GM19099 (cell line): ENCODE data around the gene C2orf78.

Experiments used
- POLR2A ChIP-seq: IDR thresholded peaks from 3 replicates; pipeline ENCODE4 v1.6.1; 2011; ENCODE audit warnings: low read depth; ENCODE audit not compliant: insufficient read length; ENCODE audit errors: extremely low read depth

The C2orf78 gene

DNA sequence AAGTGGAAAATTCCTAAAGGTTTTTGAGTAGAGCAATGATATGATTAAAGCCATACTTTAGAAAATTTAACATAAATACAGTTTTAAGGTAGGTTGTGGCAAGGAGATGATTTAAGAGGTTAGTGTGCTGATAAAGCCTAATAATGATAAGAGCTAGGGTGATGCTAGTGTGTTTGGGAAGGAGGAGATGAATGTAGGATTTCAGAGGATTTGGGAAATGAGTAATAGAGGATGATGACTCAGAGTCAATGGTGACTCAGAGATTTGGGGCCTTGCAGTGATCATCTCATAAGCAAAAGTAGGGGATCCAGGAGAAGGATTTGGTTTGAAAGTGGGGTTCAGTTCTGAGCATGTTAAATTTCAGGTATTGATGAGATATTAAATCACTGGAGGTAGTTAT lies 68.0 kb downstream of the C2orf78 start:
- TF ChIP-seq POLR2A = no peak

- no peak for TF ChIP-seq POLR2A
Observed at GRCh38 chr2:73855526-73855925, 71.5 kb downstream of the C2orf78 start.

- TF ChIP-seq POLR2A = no peak
Observed at GRCh38 chr2:73856214-73856613, 72.2 kb downstream of the C2orf78 start.

DNA sequence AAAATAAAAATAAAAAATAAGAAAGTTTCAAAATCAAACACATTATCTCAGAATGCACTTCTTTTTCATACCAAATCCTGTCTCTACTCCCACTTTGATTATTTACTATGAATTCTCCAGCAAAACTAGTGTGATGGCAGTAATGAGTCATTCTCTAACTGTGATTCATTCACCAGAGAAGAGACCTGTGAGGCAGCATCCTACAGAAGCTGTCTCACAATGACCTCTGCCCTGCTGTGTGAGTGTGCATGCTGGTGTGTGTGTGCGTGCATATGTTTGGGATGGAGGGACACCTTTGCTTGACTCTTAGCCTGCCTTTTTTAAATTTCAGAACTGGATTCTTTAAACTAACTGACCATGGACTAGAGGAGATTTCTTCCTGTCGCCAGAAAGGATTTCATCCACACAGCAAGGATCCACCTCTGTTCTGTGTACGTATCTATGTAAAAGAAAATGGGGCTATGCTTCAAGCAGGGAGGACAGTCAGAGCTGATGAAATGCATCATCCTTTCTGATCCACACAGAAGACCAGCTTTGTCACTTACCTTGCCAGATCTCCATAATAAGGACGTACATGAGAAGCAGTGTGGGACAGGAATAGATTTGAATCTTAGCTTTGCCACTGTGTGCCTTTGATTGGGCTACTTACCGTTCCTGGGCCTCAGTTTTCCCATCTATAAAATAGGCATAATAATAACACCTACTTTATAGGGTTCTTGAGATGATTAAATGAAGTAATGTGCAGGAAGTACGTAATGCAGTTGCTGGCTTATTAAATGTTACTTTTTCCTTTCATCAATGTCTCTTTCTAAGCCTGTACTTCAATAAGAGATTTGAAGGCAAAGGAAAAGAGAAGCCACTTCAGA lies 76.0 kb downstream of the C2orf78 start:
- TF ChIP-seq POLR2A = no peak

GRCh38 chr2:73862987-73863386 lies 79.0 kb downstream of the C2orf78 start:
- no peak for TF ChIP-seq POLR2A
